Stimulated activated CD4-positive, alpha-beta T cell treated with anti-CD3 and anti-CD28 coated beads, Interleukin-1b, Interleukin-23, amount 100 ng/mL, for 4 hours (primary cell): ENCODE measurements around the gene TMEM72.
A peak's percentile ranks its signal among the peaks of the same experiment; 100 is the strongest.

Experiments
- DNase-seq, 2 donors: peaks; one replicate each; pipeline ENCODE4 v3.0.0-alpha.2; 2020; ENCODE audit warnings: low read depth in 2 of 2

TMEM72 gene

GRCh38 chr10:44920252-44920651 is 9.1 kb downstream of the TMEM72 start:
- no peak for DNase-seq

- no peak for DNase-seq
Observed at GRCh38 chr10:44921061-44921460, 9.9 kb downstream of the TMEM72 start.

- DNase-seq: no peak
Observed at GRCh38 chr10:44921506-44921905, 10.4 kb downstream of the TMEM72 start.

- no peak for DNase-seq
Observed at GRCh38 chr10:44922021-44922420, 10.9 kb downstream of the TMEM72 start.

GRCh38 chr10:44922796-44923545 is 11.8 kb downstream of the TMEM72 start:
- DNase-seq: no peak

- DNase-seq: no peak
Observed at GRCh38 chr10:44923611-44924010, 12.5 kb downstream of the TMEM72 start.

GRCh38 chr10:44924261-44925040 is 13.3 kb downstream of the TMEM72 start:
- DNase-seq: no peak

GRCh38 chr10:44925224-44925623 is 14.1 kb downstream of the TMEM72 start:
- DNase-seq: no peak

GRCh38 chr10:44925811-44926750 is 14.9 kb downstream of the TMEM72 start:
- DNase-seq: no peak

- no peak for DNase-seq
Observed at GRCh38 chr10:44926751-44927351, 15.7 kb downstream of the TMEM72 start.

- DNase-seq: no peak
Observed at GRCh38 chr10:44927352-44927751, 16.2 kb downstream of the TMEM72 start.

GRCh38 chr10:44928462-44928861 is 17.3 kb downstream of the TMEM72 start:
- DNase-seq: no peak

GRCh38 chr10:44929356-44930255 is 18.5 kb downstream of the TMEM72 start:
- no peak for DNase-seq

GRCh38 chr10:44930904-44931620 is 19.9 kb downstream of the TMEM72 start:
- no peak for DNase-seq

- DNase-seq: no peak
Observed at GRCh38 chr10:44931621-44932516, 20.7 kb downstream of the TMEM72 start.

- DNase-seq: peak; percentile 73 to 82
Observed at GRCh38 chr10:44932517-44933450, 21.6 kb downstream of the TMEM72 start.

- no peak for DNase-seq
Observed at GRCh38 chr10:44933451-44934321, 22.5 kb downstream of the TMEM72 start.
